Adipose tissue (tissue), 3 donors: ENCODE measurements around the gene METTL2A. TPM values are rescaled to one million over a fixed set of nuclear protein-coding genes. Genes with fewer than 3 reads are reported as not detected.
"Not testable (repeated sequence)": the region's sequence is repeated elsewhere in the genome, so short reads cannot be mapped to it uniquely, and the experiment has no call there.

Experiments used
- H3K27ac ChIP-seq: one replicate; pipeline ENCODE4 v1.5.1; 2013; ENCODE audit warnings: low read depth, low read length
- WGBS, 3 donors: extraction: QIAGEN DNeasy Blood & Tissue Kit; methylation state at CpG; one replicate each; pipeline ENCODE4 v1.1.7; 2013; 5-methylcytosine and 5-hydroxymethylcytosine counted together
- polyA plus RNA-seq, 3 donors: library from polyadenylated mRNA; stranded (reverse); fragments of 200-250 nt; gene quantifications; one replicate each; pipeline ENCODE4 v1.2.3, GENCODE V29; 2013
- donor health status: healthy with polysubstance abuse.
- donor health status: Bipolar disorder and iron deficiency.
- donor health status: healthy.

Gene METTL2A
- polyA plus RNA-seq, 3 donors: 8.8 to 11.2 (median 9.7) TPM

- 93 to 98% (median 96%) methylated on average over 7 of the region's 7 CpGs for WGBS, 3 donors
Observed at GRCh38 chr17:62465271-62465670, 41.6 kb downstream of the METTL2A start.

DNA sequence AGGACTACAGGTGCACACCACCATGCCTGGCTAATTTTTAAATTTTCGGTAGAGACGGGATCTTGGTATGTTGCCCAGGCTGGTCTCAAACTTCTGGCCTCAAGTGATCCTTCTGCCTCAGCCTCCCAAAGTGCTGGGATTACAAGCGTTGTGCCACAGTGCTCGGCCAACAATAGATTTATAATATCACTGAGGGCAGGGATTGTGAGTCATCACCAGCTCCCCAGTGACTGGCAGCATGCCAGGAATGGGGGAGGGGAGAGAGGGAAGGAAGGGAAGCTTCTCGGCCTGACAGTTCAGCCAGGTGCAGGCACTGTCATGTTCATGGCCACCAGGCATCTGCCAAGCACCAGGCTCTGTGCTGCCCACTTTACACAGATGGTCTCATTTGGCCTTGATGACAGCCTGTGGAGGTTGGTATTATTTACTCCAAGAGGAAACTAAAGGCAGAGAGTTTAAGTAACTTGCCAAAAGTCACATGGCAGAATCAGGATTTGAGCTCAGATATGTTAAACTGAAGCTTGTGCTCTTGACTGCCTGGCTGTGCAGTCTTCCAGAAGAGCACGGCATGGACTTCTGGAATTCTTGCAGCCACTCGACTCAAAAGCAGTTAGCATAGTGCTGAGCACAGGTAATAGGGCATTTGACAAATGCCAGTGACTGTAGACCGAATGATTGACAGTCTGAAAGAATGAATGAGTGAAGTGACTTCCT lies 47.1 kb downstream of the METTL2A start:
- WGBS, 3 donors: 31 to 50% (median 44%) methylated on average over 6 of the region's 8 CpGs
- not testable (repeated sequence) for H3K27ac ChIP-seq

More at GRCh38 chr17:62465271-62465670, 41.6 kb downstream of the METTL2A start:
- not testable (repeated sequence) for H3K27ac ChIP-seq

- not testable (repeated sequence) for H3K27ac ChIP-seq
- 50 to 78% (median 71%) methylated on average over 9 of the region's 9 CpGs for WGBS, 3 donors
Observed at GRCh38 chr17:62471380-62471880, 47.7 kb downstream of the METTL2A start.

DNA sequence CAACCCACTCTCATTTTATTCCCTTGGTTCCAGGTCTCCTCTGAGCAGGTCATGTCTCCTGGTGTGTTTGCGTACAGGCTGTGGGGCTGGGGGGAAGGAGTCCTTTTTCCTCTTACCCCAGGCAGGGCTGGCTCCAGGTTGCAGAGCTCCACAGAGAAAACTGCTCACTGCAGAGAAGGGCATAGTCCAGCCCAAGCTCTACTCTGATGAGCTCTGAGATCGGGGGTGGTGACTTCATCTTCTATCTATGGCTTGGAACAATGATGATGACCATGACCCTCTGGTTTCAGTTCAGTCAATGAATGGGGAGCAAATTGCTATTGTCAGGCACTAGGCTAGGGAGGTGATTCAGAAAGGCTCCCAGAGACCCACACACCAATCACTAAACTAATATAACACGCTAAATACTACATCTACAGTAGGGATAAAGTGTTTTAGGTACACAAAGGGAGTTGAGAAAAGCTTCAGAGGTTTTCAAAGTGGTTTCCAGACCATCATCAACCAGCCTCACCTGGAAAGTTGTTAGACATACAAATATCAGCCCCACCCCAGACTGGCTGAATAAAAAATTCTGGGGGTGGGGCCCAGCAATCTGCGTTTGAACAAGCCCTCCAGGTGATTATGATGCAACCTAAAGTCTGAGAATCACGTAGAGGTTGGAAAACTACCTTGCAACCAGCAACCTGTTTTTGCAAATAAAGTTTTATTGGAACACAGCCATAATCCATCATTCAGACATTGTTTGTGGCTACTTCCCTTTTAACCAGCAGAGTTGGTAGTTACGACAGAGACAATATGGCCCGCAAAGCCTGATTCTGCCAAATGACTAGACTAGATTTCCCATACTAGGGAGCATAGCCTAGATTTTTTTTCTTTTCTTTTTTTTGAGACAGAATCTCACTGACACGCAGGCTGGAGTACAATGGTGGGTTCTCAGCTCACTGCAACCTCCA lies 49.6 kb downstream of the METTL2A start:
- H3K27ac ChIP-seq: not testable (repeated sequence)
- 80 to 88% (median 83%) methylated on average over 8 of the region's 8 CpGs for WGBS, 3 donors

DNA sequence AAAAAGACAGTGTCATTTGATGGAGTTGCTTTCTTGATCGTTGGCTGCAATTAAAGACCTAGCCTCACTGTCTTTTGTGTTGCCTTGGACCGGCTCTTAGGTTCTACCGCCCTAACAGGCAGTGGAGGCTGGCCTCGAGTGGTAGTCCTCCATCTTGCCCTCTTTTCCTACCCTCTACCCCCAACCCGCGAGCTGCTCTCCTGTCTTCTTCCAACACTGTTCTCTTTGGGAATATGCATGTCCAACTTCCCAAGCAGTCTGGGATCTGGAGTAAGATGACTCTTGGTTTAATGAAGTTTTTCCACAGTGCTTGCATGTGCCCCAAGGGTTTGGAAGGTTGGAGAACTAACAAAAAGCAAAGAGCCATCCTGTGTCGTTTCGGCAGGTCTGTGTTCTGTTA lies 53.4 kb downstream of the METTL2A start:
- H3K27ac ChIP-seq: not testable (repeated sequence)
- 90 to 94% (median 91%) methylated on average over 8 of the region's 8 CpGs for WGBS, 3 donors

GRCh38 chr17:62477718-62478408 lies 54.2 kb downstream of the METTL2A start:
- H3K27ac ChIP-seq: peak overlapping the region; percentile 38
- 1 to 2% (median 1%) methylated on average over 32 to 61 of the region's 61 CpGs for WGBS, 3 donors

GRCh38 chr17:62478424-62478879 lies 54.8 kb downstream of the METTL2A start, which contains the start of gene TLK2:
TLK2 (plus strand) TSS chr17:62478825; CDS start chr17:62481126, 2,301 bp downstream.
- peak within 1 kb of the TSS; percentile 66 for H3K27ac ChIP-seq
- 0 to 3% (median 1%) methylated on average over 9 to 56 of the region's 59 CpGs for WGBS, 3 donors

DNA sequence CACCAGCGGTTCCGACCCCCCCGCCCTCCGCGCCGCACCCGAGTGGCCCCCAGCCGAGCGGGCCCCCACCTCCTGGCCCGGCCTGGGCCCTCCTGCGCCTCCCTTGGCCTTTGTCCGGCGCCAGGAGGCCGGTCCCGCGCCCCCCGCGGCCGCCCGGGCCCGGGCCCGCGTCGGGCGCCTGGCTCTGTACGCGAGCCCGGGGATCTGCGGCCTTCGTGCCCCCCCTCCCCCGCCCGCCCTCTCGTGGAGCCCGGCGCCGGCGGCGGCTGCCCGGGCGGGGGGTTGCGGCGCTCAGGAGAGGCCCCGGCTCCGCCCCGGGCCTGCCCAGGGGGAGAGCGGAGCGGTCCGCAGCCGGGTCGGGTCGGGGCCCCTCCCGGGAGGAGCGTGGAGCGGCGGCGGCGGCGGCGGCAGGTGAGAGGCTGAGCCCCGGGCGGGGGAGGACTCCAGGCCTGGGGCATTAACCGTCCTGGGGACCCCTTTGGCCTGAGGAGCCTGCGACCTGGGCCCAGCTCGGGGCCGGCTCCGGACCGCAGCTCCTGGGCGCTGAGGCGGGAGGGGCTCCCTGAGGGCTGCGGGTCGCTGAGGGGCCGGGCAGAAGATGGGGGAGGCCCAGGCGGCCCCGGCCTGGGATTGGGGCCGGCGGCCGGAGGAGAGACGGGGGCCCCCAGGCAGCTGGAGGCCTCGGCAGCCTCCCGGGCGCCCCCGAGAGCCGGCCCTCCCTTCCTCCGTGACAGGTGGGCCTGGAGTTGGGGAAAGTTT lies 55.4 kb downstream of the METTL2A start:
- 1 to 4% (median 4%) methylated on average over 43 to 79 of the region's 84 CpGs for WGBS, 3 donors

DNA sequence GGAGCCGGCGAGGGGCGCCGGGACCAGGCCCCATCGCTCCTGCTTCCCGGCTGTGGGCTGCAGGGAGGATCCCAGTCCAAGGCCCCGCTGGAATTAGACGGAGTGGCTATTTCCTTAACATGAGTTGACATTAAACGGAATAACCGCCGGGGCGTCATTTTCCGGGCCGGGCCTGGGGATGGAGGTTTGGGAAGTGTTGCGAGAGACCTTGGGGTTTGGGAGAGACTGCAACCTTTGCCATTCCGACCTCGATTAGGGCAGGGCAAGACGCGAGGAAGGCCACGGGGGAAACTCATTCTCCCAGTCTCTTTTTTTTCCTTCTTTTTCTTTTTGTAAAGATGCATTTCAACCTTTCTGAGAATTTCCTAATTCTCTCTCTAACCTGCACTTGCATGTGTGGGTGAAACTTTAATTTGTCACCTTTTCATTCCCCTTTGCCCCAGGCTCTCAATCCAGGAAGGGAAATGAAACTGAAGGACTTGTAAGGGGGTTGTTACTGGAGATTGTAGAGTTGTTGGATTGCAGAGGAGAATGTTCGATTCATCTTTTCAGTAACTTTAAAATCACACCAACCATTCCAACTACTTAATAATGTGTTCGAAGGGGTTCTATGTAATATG lies 56.1 kb downstream of the METTL2A start:
- WGBS, 3 donors: 0 to 1% (median 1%) methylated on average over 17 to 19 of the region's 22 CpGs
- H3K27ac ChIP-seq: not testable (repeated sequence)

More for the DNA sequence above, 55.4 kb downstream of the METTL2A start:
- H3K27ac ChIP-seq: peak overlapping the region; percentile 66

DNA sequence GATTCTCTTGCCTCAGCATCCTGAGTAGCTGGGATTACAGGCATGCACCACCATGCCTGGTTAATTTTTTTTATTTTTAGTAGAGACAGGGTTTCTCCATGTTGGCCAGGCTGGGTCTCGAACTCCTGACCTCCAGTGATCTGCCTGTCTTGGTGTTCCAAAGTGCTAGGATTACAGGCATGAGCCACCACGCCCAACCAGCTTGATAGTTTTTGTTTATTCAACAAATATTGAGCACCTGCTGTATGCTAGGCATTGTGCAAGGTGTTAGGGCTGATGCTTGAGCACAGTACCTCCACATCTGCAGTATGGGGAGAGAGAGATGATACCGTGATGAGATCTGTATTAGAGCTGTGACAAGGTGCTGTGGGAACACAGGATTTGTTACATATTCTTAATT lies 58.9 kb downstream of the METTL2A start:
- WGBS, 3 donors: 82 to 91% (median 85%) methylated on average over 3 of the region's 3 CpGs
- H3K27ac ChIP-seq: not testable (repeated sequence)

DNA sequence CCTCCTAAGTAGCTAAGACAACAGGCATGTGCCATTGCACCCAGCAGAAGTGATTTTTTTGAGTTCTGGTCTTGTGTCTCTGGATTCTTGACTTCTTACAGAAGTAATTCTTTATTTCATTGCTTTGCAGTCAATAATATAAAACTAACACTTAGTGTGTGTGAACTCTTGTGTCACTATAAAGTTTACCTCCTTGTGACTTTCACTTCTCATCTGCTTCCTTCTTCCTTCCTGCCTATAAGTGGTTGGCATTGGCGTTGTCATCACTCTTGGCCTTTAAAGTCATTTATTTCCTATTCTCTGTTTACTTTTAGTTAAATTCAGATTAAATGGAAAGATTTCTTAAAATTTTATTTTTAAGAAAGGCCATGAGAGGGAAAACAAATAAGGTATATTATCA lies 67.3 kb downstream of the METTL2A start:
- 32 to 57% (median 53%) methylated on average over 1 of the region's 1 CpG for WGBS, 3 donors
- not testable (repeated sequence) for H3K27ac ChIP-seq

- WGBS, 3 donors: 81 to 87% (median 86%) methylated on average over 5 of the region's 5 CpGs
- not testable (repeated sequence) for H3K27ac ChIP-seq
Observed at GRCh38 chr17:62493049-62493655, 69.5 kb downstream of the METTL2A start.

DNA sequence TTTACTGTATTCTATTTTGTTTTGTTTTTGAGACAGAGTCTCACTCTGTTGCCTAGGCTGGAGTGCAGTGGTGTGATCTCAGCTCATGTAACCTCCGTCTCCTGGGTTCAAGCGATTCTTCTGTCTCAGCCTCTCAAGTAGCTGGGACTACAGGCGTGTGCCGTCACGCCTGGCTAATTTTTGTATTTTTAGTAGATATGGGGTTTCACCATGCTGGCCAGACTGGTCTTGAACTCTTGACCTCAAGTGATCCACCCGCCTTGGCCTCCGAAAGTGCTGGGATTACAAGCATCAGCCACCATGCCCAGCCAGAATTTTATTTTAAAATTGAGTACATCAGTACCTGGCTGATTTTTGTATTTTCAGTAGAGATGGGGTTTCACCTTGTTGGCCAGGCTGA lies 70.4 kb downstream of the METTL2A start:
- 96 to 97% (median 96%) methylated on average over 7 of the region's 7 CpGs for WGBS, 3 donors

GRCh38 chr17:62496344-62496743 lies 72.6 kb downstream of the METTL2A start:
- H3K27ac ChIP-seq: not testable (repeated sequence)
- WGBS, 3 donors: 96 to 100% (median 96%) methylated on average over 4 of the region's 4 CpGs

More for the DNA sequence above, 70.4 kb downstream of the METTL2A start:
- not testable (repeated sequence) for H3K27ac ChIP-seq

GRCh38 chr17:62498796-62499195 lies 75.1 kb downstream of the METTL2A start:
- WGBS, 3 donors: 92 to 96% (median 95%) methylated on average over 8 of the region's 8 CpGs
- H3K27ac ChIP-seq: not testable (repeated sequence)
